ENCODE results near the gene HNRNPF.

HNRNPF gene

GRCh38 chr10:43420369-43421200 lies 11.6 kb upstream of the HNRNPF start:
- peak; percentile 97 for DNase-seq

- no peak for DNase-seq
Observed at GRCh38 chr10:43419997-43420368, 11.0 kb upstream of the HNRNPF start.

GRCh38 chr10:43417950-43418768 lies 9.2 kb upstream of the HNRNPF start:
- peak; percentile 100 for DNase-seq

GRCh38 chr10:43415544-43415943 lies 6.6 kb upstream of the HNRNPF start:
- peak; percentile 83 for DNase-seq

GRCh38 chr10:43411536-43411935 lies 2.5 kb upstream of the HNRNPF start:
- DNase-seq: no peak

- DNase-seq: no peak
Observed at GRCh38 chr10:43410345-43410744, 1.4 kb upstream of the HNRNPF start.

- peak; percentile 79 for DNase-seq
Observed at GRCh38 chr10:43409385-43410109, 561 bp upstream of the HNRNPF start.

GRCh38 chr10:43408331-43408709 lies 666 bp downstream of the HNRNPF start:
- no peak for DNase-seq

GRCh38 chr10:43407576-43408330 lies 1.2 kb downstream of the HNRNPF start:
- peak; percentile 97 for DNase-seq

GRCh38 chr10:43407148-43407575 lies 1.8 kb downstream of the HNRNPF start:
- DNase-seq: peak; percentile 77

- peak; percentile 63 for DNase-seq
Observed at GRCh38 chr10:43404704-43405084, 4.3 kb downstream of the HNRNPF start.

- no peak for DNase-seq
Observed at GRCh38 chr10:43403911-43404703, 4.9 kb downstream of the HNRNPF start.

- DNase-seq: no peak
Observed at GRCh38 chr10:43402880-43403452, 6.0 kb downstream of the HNRNPF start.

- DNase-seq: no peak
Observed at GRCh38 chr10:43402176-43402575, 6.8 kb downstream of the HNRNPF start.

GRCh38 chr10:43401627-43402026 lies 7.4 kb downstream of the HNRNPF start:
- no peak for DNase-seq

- no peak for DNase-seq
Observed at GRCh38 chr10:43399320-43400310, 9.4 kb downstream of the HNRNPF start.

- no peak for DNase-seq
Observed at GRCh38 chr10:43398939-43399319, 10.1 kb downstream of the HNRNPF start.

- peak; percentile 96 for DNase-seq
Observed at GRCh38 chr10:43396928-43397624, 11.9 kb downstream of the HNRNPF start.
